C1 segment of cervical spinal cord (tissue), 14 donors: Measurements from ENCODE around the gene ASB4.
A peak's percentile ranks its signal among the peaks of the same experiment; 100 is the strongest.

Experiments
- DNase-seq, 14 donors: peaks; one replicate each; lab custom pipeline; 2025; lab: John Stamatoyannopoulos, UW

Gene ASB4

GRCh38 chr7:95552010-95552926 is 66.5 kb downstream of the ASB4 start:
- peak in 1 of 14 donors; percentile 3 for DNase-seq

- no peak for DNase-seq
These were observed 68.2 kb downstream of the ASB4 start for GRCh38 chr7:95553939-95554338.

- no peak for DNase-seq
These were observed 71.0 kb downstream of the ASB4 start for GRCh38 chr7:95556777-95557176.

- DNase-seq = no peak
These were observed 73.1 kb downstream of the ASB4 start for GRCh38 chr7:95558864-95559263.

- no peak for DNase-seq
These were observed 74.9 kb downstream of the ASB4 start for GRCh38 chr7:95560674-95561073.

GRCh38 chr7:95569720-95570119 is 84.0 kb downstream of the ASB4 start:
- DNase-seq = no peak

GRCh38 chr7:95577137-95577536 is 91.4 kb downstream of the ASB4 start:
- no peak for DNase-seq

- no peak for DNase-seq
These were observed 92.6 kb downstream of the ASB4 start for GRCh38 chr7:95578299-95578855.

GRCh38 chr7:95579318-95579717 is 93.6 kb downstream of the ASB4 start:
- no peak for DNase-seq

- no peak for DNase-seq
These were observed 95.7 kb downstream of the ASB4 start for GRCh38 chr7:95581467-95581866.

GRCh38 chr7:95582578-95583293 is 97.0 kb downstream of the ASB4 start:
- DNase-seq = no peak

GRCh38 chr7:95583834-95584621 is 98.3 kb downstream of the ASB4 start:
- DNase-seq = no peak

GRCh38 chr7:95584769-95585425 is 99.2 kb downstream of the ASB4 start:
- DNase-seq = no peak

GRCh38 chr7:95585426-95585789 is 99.7 kb downstream of the ASB4 start:
- DNase-seq = no peak

GRCh38 chr7:95586951-95587301 is 101.2 kb downstream of the ASB4 start:
- no peak for DNase-seq

GRCh38 chr7:95589031-95589430 is 103.3 kb downstream of the ASB4 start:
- no peak for DNase-seq

GRCh38 chr7:95589766-95590165 is 104.0 kb downstream of the ASB4 start:
- DNase-seq = no peak
